Measurements from ENCODE around the gene PRMT9.

PRMT9 gene

GRCh38 chr4:147683717-147684700, at the start of gene PRMT9:
TSS of gene PRMT9 (minus strand) at chr4:147684163. CDS start at chr4:147683987, 176 bp downstream.
- peak; percentile 72 for DNase-seq

GRCh38 chr4:147732518-147733235, 48.7 kb upstream of the PRMT9 start:
- DNase-seq, result peak; percentile 22

GRCh38 chr4:147731580-147732517, 47.9 kb upstream of the PRMT9 start, which contains the start of gene ARHGAP10:
TSS of gene ARHGAP10 (plus strand) at chr4:147732088. CDS start at chr4:147732302, 214 bp downstream.
- DNase-seq, result peak; percentile 53

GRCh38 chr4:147730333-147730732, 46.4 kb upstream of the PRMT9 start:
- DNase-seq, result no peak

- no peak for DNase-seq
Measured at GRCh38 chr4:147727476-147728028, 43.6 kb upstream of the PRMT9 start.

GRCh38 chr4:147725673-147726072, 41.7 kb upstream of the PRMT9 start:
- no peak for DNase-seq

GRCh38 chr4:147724468-147725201, 40.7 kb upstream of the PRMT9 start:
- no peak for DNase-seq

GRCh38 chr4:147723326-147723725, 39.4 kb upstream of the PRMT9 start:
- no peak for DNase-seq

- DNase-seq, result no peak
Measured at GRCh38 chr4:147717878-147718277, 33.9 kb upstream of the PRMT9 start.

GRCh38 chr4:147714575-147715401, 30.8 kb upstream of the PRMT9 start:
- DNase-seq, result no peak

GRCh38 chr4:147709999-147710398, 26.0 kb upstream of the PRMT9 start:
- DNase-seq, result no peak

GRCh38 chr4:147707892-147708672, 24.1 kb upstream of the PRMT9 start:
- DNase-seq, result peak; percentile 7

GRCh38 chr4:147704846-147705245, 20.9 kb upstream of the PRMT9 start:
- no peak for DNase-seq

GRCh38 chr4:147696866-147697265, 12.9 kb upstream of the PRMT9 start:
- DNase-seq, result no peak

- DNase-seq, result no peak
Measured at GRCh38 chr4:147693218-147693617, 9.3 kb upstream of the PRMT9 start.

- DNase-seq, result no peak
Measured at GRCh38 chr4:147691820-147692219, 7.9 kb upstream of the PRMT9 start.

- no peak for DNase-seq
Measured at GRCh38 chr4:147689067-147689466, 5.1 kb upstream of the PRMT9 start.

- peak; percentile 3 for DNase-seq
Measured at GRCh38 chr4:147683188-147683591, 773 bp downstream of the PRMT9 start.

GRCh38 chr4:147682755-147683154, 1.2 kb downstream of the PRMT9 start:
- DNase-seq, result no peak

Data from NCI-H146 (cell line).